GM12875 (cell line): ENCODE measurements around the gene IER3.

Experiments
- H3K4me3 ChIP-seq: one replicate; pipeline ENCODE4 v1.5.1; 2011; ENCODE audit warnings: low read depth, low read length, control low read depth
- CTCF ChIP-seq: IDR thresholded peaks from 2 replicates; pipeline ENCODE4 v1.5.1; 2011; ENCODE audit warnings: low read depth, mild to moderate bottlenecking, control low read depth, inconsistent platforms, low read length, moderate library complexity, borderline replicate concordance; ENCODE audit not compliant: insufficient read depth

Gene IER3

DNA sequence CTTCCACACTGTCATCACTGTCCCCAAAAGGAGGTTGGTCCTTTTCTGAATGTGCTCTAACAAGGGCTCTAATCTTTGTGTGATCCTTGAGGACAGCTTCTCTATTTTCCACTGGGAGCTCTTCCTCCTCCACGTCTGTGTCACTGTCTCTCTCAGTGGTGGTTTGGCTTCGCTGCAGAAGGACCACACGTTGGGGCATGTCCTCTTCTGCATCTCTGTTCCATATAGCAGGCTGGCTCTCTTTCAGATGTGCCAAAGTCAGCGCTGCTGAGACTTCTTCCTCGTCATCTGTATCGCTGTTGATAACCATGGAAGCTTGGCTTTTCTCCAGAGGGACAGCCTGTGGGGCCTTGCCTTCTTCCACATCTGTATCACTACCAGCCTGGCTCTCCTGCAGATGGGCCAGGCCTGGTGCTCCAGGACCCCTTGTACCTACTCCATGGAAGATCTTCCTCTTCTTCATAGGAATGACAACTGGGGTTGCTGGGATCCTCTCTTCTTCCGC is 31.9 kb downstream of the IER3 start:
- H3K4me3 ChIP-seq, result no peak overlapping the region
- no peak for TF ChIP-seq CTCF

- no peak for TF ChIP-seq CTCF
These were observed 32.5 kb downstream of the IER3 start for GRCh38 chr6:30711758-30712380.

DNA sequence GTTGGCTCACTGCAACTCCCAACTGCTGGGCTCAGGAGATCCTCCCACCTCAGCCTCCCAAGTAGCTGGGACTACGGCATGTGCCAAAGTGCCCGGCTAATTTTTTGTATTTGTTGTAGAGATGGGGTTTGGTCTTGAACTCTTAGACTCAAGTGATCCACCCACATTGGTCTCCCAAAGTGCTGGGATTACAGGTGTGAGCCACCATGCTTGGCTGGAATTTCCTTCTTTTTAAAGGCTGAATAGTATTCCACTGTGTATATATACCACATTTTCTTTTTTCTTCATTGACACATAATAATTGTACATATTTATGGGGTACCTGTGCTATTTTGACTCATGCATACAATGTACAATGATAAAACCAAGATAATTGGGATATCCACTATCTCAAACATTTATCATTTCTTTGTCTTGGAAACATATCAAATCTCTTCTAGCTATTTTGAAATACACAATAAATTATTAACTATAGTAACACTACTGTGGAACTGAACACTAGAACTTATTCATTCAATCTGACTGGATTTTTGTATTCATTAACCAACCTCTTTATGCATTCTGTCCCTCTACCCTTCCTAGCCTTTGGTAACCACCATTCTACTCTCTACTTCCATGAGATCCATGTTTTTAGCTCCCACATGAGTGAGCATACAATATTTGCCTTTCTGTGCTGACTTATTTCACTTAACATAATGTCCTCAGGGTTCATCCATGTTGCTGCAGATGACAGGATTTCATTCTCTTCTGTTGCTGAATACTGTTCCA is 35.1 kb downstream of the IER3 start:
- no peak for TF ChIP-seq CTCF
- no peak overlapping the region for H3K4me3 ChIP-seq

More at GRCh38 chr6:30711758-30712380, 32.5 kb downstream of the IER3 start:
- no peak overlapping the region for H3K4me3 ChIP-seq

DNA sequence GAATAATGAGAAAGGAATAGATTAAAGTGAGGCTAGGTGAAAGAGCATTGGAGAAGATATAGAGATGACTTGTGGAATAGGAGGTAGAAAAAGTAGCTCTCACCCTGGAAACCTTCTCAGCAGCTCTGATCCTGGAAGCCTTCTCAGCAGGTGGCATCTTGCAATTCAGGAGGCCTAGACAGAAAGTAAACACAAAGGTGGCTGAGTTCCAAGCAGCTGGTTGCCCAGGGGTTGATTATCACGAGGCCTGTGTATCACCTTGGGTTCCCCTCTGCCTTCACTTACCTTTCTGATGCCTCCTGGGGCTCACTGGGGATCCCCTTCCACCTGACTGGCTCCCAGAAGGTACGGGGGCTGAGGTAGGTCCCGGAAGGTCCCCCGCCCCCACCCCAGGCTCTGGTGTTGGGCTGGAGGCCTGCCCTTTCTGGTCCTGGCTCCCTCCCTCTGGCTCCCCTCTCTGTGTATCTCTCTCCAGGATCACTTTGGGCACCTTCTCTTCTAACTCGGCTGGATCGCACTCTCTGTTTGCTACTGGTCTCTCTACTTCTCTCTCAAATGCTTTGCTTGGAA is 37.0 kb downstream of the IER3 start:
- TF ChIP-seq CTCF, result no peak
- no peak overlapping the region for H3K4me3 ChIP-seq

GRCh38 chr6:30705620-30706019 is 38.7 kb downstream of the IER3 start:
- H3K4me3 ChIP-seq, result no peak overlapping the region
- no peak for TF ChIP-seq CTCF

DNA sequence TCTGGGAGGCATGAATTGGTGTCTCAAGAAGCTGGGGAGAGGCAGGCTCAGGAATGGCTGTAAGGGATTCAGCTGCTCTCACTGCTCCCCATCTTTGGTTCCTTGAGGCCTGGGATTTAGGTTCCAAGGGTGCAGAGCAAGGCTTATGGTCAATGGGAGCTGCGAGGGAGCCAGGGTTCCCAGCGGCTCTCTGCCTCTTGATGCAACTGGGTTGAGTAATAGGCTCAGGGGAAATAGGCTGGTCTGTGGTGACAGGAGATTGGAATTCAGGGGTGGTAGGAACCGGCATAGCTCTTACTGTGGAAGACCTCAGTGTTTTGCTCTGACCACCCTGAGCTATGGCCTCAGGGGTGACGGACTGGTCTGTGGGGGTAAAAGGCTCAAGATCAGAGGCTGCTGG is 40.5 kb downstream of the IER3 start:
- TF ChIP-seq CTCF, result no peak
- no peak overlapping the region for H3K4me3 ChIP-seq

- TF ChIP-seq CTCF, result no peak
- no peak overlapping the region for H3K4me3 ChIP-seq
These were observed 41.3 kb downstream of the IER3 start for GRCh38 chr6:30703011-30703410.
